Body of pancreas (tissue), 4 donors: ENCODE results near the gene TLE1.

Source experiments
- CTCF ChIP-seq, 7 experiments: fragments of 450-650 bp in 4 of 7; fragments of 200-600 bp in 3 of 7; sonication (generic) in 3 of 7; IDR thresholded peaks; one replicate each; pipeline ENCODE4 v1.5.1; 2016 to 2019; ENCODE audit warnings: antibody characterized with exemption in 7 of 7
- POLR2A ChIP-seq, 3 donors: fragments of 450-650 bp; IDR thresholded peaks; one replicate each; pipeline ENCODE4 v1.6.1; 2016; ENCODE audit warnings: antibody characterized with exemption in 3 of 3, mild to moderate bottlenecking in 2 of 3

GRCh38 chr9:81591791-81592190, 97.6 kb downstream of the TLE1 start:
- TF ChIP-seq CTCF (IDR thresholded peaks at IDR 0.05) (no peak), POLR2A (IDR thresholded peaks at IDR 0.05) (no peak)
